Brain microvascular endothelial cell (primary cell): Measurements from ENCODE around the gene FAM43B.

Experiments used
- DNase-seq: peaks from one replicate; pipeline ENCODE4 v3.0.0-alpha.2; 2020
- H3K27ac ChIP-seq: fragments of 250-450 bp; sonication (Bioruptor Pico); 2 replicates; pipeline ENCODE4 v1.5.1; 2020; ENCODE audit warnings: mild to moderate bottlenecking, moderate library complexity
- H3K27me3 ChIP-seq: fragments of 250-450 bp; sonication (Bioruptor Pico); replicated peaks from 2 replicates; pipeline ENCODE4 v1.5.1; 2020; ENCODE audit warnings: mild to moderate bottlenecking
- H3K36me3 ChIP-seq: fragments of 250-450 bp; sonication (Bioruptor Pico); replicated peaks from 2 replicates; pipeline ENCODE4 v1.5.1; 2020; ENCODE audit warnings: mild to moderate bottlenecking
- H3K4me3 ChIP-seq: 2 replicates; pipeline ENCODE4 v1.5.1; 2011; ENCODE audit warnings: low read depth, mild to moderate bottlenecking, control low read depth, low read length, moderate library complexity
- CTCF ChIP-seq: IDR thresholded peaks from 2 replicates; pipeline ENCODE4 v1.5.1; 2011; ENCODE audit warnings: low read depth, mild to moderate bottlenecking, moderate library complexity, low read length, control low read depth, inconsistent platforms; ENCODE audit errors: missing control alignments
- in situ Hi-C: cut with HindIII; loops from 2 replicates; pipeline ENCODE4 v1.10.0; 2017; ENCODE audit warnings: low sequenced_read_pairs, low pct_ligation_motif_present

Gene FAM43B

GRCh38 chr1:20597650-20598049 is 45.3 kb downstream of the FAM43B start:
- DNase-seq: no peak
- Histone ChIP-seq H3K4me3 (no peak overlapping the region), H3K36me3 (no peaks in the 10 kb centered on the region)

GRCh38 chr1:20600156-20600555 is 47.8 kb downstream of the FAM43B start:
- no peaks in the 10 kb centered on the region for H3K36me3 ChIP-seq
- in situ Hi-C loops: no loop called here

More at GRCh38 chr1:20597650-20598049, 45.3 kb downstream of the FAM43B start:
- TF ChIP-seq CTCF: no peak
- no peak overlapping the region for H3K27ac ChIP-seq
- H3K27me3 ChIP-seq: no peaks in the 10 kb centered on the region
- in situ Hi-C loops: no loop called here

GRCh38 chr1:20601129-20601825 is 48.9 kb downstream of the FAM43B start:
- DNase-seq: peak; percentile 70
- in situ Hi-C loops: no loop called here
- Histone ChIP-seq H3K27ac (peak overlapping the region; percentile 52), H3K4me3 (no peak overlapping the region), H3K36me3 (no peaks in the 10 kb centered on the region), H3K27me3 (no peaks in the 10 kb centered on the region)
- TF ChIP-seq CTCF: no peak

More at GRCh38 chr1:20600156-20600555, 47.8 kb downstream of the FAM43B start:
- TF ChIP-seq CTCF: no peak
- no peak for DNase-seq
- H3K4me3 ChIP-seq: no peak overlapping the region
- no peaks in the 10 kb centered on the region for H3K27me3 ChIP-seq
- no peak overlapping the region for H3K27ac ChIP-seq

- Histone ChIP-seq H3K4me3 (no peak overlapping the region), H3K36me3 (no peaks in the 10 kb centered on the region), H3K27me3 (no peaks in the 10 kb centered on the region), H3K27ac (peak overlapping the region; percentile 73)
- DNase-seq: no peak
- TF ChIP-seq CTCF: no peak
- in situ Hi-C loops: no loop called here
Measured at GRCh38 chr1:20602851-20603450, 50.6 kb downstream of the FAM43B start.

- in situ Hi-C loops: no loop called here
- H3K27me3 ChIP-seq: no peaks in the 10 kb centered on the region
- H3K27ac ChIP-seq: peak overlapping the region; percentile 73
- no peak for TF ChIP-seq CTCF
- no peak overlapping the region for H3K4me3 ChIP-seq
- DNase-seq: peak; percentile 92
- H3K36me3 ChIP-seq: no peaks in the 10 kb centered on the region
Measured at GRCh38 chr1:20603504-20604464, 51.4 kb downstream of the FAM43B start.
